HG03354 (cell line): ENCODE data around the gene PRLH.

Experiments used
- ATAC-seq: cut with Tn5 transposase; IDR thresholded peaks from one replicate; pipeline ENCODE4 v1.9.1; 2021; ENCODE audit warnings: mild to moderate bottlenecking; ENCODE audit not compliant: unreplicated experiment, poor library complexity, severe bottlenecking

The PRLH gene

GRCh38 chr2:237558961-237559641 lies 7.3 kb upstream of the PRLH start:
- ATAC-seq: no peak

- no peak for ATAC-seq
Observed at GRCh38 chr2:237561221-237561620, 5.2 kb upstream of the PRLH start.

- ATAC-seq: no peak
Observed at GRCh38 chr2:237563816-237564215, 2.6 kb upstream of the PRLH start.

- no peak for ATAC-seq
Observed at GRCh38 chr2:237564526-237565131, 1.7 kb upstream of the PRLH start.

- no peak for ATAC-seq
Observed at GRCh38 chr2:237565974-237566373, 400 bp upstream of the PRLH start.

- no peak for ATAC-seq
Observed at GRCh38 chr2:237567276-237568029, 1.1 kb downstream of the PRLH start.

- ATAC-seq: no peak
Observed at GRCh38 chr2:237568121-237568660, 1.8 kb downstream of the PRLH start.

GRCh38 chr2:237569041-237569440 lies 2.7 kb downstream of the PRLH start:
- ATAC-seq: no peak

GRCh38 chr2:237569896-237570295 lies 3.5 kb downstream of the PRLH start:
- no peak for ATAC-seq

GRCh38 chr2:237570776-237571335 lies 4.5 kb downstream of the PRLH start:
- no peak for ATAC-seq

- no peak for ATAC-seq
Observed at GRCh38 chr2:237571551-237571950, 5.2 kb downstream of the PRLH start.

- peak; percentile 88 for ATAC-seq
Observed at GRCh38 chr2:237572021-237572741, 5.8 kb downstream of the PRLH start.

- ATAC-seq: no peak
Observed at GRCh38 chr2:237572742-237573101, 6.3 kb downstream of the PRLH start.

GRCh38 chr2:237573721-237574415 lies 7.5 kb downstream of the PRLH start:
- ATAC-seq: no peak

- no peak for ATAC-seq
Observed at GRCh38 chr2:237574467-237574866, 8.1 kb downstream of the PRLH start.

- no peak for ATAC-seq
Observed at GRCh38 chr2:237574894-237575868, 8.8 kb downstream of the PRLH start.

- ATAC-seq: no peak
Observed at GRCh38 chr2:237575869-237576862, 9.8 kb downstream of the PRLH start.
